ENCODE data around the gene STAT6. TPM values are rescaled to one million over a fixed set of nuclear protein-coding genes. Genes with fewer than 3 reads are reported as not detected.
"Not testable (repeated sequence)": the region's sequence is repeated elsewhere in the genome, so short reads cannot be mapped to it uniquely, and the experiment has no call there.

STAT6 gene
- total RNA-seq, 8 experiments from 2014 or later = 1.6 to 126 (median 13.3) TPM

- peaks cover 0 to 3% of the 10 kb centered on the region in 2 donors for H3K4me1 ChIP-seq (replicated peaks in 1 of 2)
- WGBS, 10 experiments = 0 to 1% (median 0%) methylated on average over 5 to 20 of the region's 39 CpGs
- in situ Hi-C loops (cut with MboI; ENCODE audit: low pct_unique_long_range_greater_than_20kb in 2 of 9, low sequenced_read_pairs in 9 of 9, unreplicated experiment in 9 of 9) = no loop called here
- ATAC-seq (replicated peaks in 6 of 8) = peak; percentile 97 to 100 (median 99)
- H3K27ac ChIP-seq = peak within 1 kb of the TSS in 1 of 2 donors; percentile 54
- peak within 1 kb of the TSS; percentile 51 to 81 (median 60) for H3K4me3 ChIP-seq
Measured at GRCh38 chr12:57078519-57079404, 32.4 kb downstream of the STAT6 start, which contains the start of gene NEMP1. NEMP1 (minus strand) TSS chr12:57078791; CDS start chr12:57078745, 46 bp downstream.

DNA sequence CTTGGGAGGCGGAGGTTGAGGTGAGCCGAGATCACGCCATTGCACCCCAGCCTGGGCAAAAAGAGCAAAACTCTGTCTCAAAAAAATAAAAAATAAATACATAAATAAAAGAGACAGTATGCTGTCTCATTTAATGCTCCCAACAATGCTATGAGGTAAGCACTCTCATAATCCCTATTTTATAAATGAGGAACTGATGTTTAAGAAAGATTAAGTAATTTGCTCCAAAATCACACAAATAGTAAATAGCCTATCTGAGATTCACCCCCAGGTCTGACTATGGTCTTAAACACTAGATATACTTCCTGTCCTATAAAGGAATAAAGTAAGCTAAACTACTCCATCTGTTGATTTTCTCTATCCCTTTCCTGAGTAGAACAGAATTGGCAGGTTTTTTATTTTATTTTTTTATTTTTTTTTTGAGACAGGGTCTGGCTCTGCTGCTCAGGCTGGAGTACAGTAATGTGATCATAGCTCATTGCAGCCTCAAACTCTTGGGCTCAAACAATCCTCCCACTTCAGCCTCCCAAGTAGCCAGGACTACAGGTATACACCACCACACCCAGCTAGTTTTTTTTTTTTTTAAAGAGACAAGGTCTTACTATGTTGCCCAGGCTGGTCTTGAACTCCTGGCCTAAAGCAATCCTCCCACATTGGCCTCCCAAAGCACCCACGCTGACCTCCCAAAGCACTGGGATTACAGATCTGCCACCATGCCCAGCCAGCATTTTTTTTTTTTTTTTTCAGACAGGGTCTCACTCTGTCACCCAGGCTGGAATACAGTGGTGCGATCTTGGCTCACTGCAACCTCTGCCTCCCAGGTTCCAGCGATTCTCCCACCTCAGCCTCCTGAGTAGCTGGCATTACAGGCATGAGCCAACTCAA is 37.4 kb downstream of the STAT6 start:
- in situ Hi-C loops (cut with MboI; ENCODE audit: low pct_unique_long_range_greater_than_20kb in 2 of 9, low sequenced_read_pairs in 9 of 9, unreplicated experiment in 9 of 9) = loop anchor here in 1 of 9 experiments (5.0 kb wide), 1 partner anchor 38 kb away; the partner anchor contains the start of gene STAT6
- ATAC-seq (replicated peaks in 6 of 8); H3K27ac ChIP-seq; H3K4me3 ChIP-seq; H3K4me1 ChIP-seq (replicated peaks in 1 of 2): not testable (repeated sequence)
- 83 to 100% (median 95%) methylated on average over 1 to 6 of the region's 6 CpGs; no CpG with 5 or more reads in 2 of the 10 experiments for WGBS, 10 experiments

GRCh38 chr12:57072661-57073060 is 38.5 kb downstream of the STAT6 start:
- 22 to 100% (median 88%) methylated on average over 1 to 2 of the region's 2 CpGs for WGBS, 10 experiments
- H3K4me1 ChIP-seq (replicated peaks in 1 of 2) = peaks cover under 1 to 2% of the 10 kb centered on the region in 2 donors
- H3K27ac ChIP-seq = no peak overlapping the region
- no peak for ATAC-seq (replicated peaks in 6 of 8)
- H3K4me3 ChIP-seq = no peak overlapping the region
- in situ Hi-C loops (cut with MboI; ENCODE audit: low pct_unique_long_range_greater_than_20kb in 2 of 9, low sequenced_read_pairs in 9 of 9, unreplicated experiment in 9 of 9) = loop anchor here in 1 of 9 experiments (5.0 kb wide), 1 partner anchor 40 kb away; the partner anchor contains the start of gene STAT6

GRCh38 chr12:57069523-57069922 is 41.6 kb downstream of the STAT6 start:
- Histone ChIP-seq H3K27ac (no peak overlapping the region), H3K4me1 (replicated peaks in 1 of 2) (peaks cover 0 to 2% of the 10 kb centered on the region in 2 donors), H3K4me3 (no peak overlapping the region)
- in situ Hi-C loops (cut with MboI; ENCODE audit: low pct_unique_long_range_greater_than_20kb in 2 of 9, low sequenced_read_pairs in 9 of 9, unreplicated experiment in 9 of 9) = loop anchor here in 2 of 9 experiments (10.0 kb wide), 2 partner anchors 55 to 65 kb away; partner anchors contain the start of genes TAC3 (in 1 of the 2) and ZBTB39 (in 1 of the 2)
- peak; percentile 95 to 100 (median 98) for ATAC-seq (replicated peaks in 6 of 8)
- WGBS, 10 experiments = 0 to 80% (median 14%) methylated on average over 1 to 3 of the region's 3 CpGs; no CpG with 5 or more reads in 3 of the 10 experiments

DNA sequence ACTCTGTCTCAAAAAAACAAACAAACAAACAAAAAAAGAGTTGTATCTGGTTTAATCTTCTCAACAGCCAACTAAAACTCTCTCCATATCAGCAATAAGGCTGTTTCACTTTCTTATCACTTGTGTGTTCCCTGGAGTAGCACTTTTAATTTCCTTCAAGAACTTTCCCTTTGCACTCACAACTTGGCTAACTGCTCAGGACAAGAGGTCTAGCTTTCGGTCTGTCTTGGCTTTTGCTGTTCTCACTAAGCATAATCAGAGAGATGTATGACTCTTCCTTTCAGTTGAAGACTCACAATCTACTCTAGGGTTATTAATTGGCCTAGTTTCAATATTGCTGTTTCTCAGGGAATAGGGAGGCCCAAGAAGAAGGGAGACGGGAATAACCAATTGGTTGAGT is 44.9 kb downstream of the STAT6 start:
- WGBS, 10 experiments = 71 to 100% (median 94%) methylated on average over 1 to 2 of the region's 2 CpGs; no CpG with 5 or more reads in 4 of the 10 experiments
- Histone ChIP-seq H3K27ac (no peak overlapping the region), H3K4me1 (replicated peaks in 1 of 2) (peaks cover 0 to 2% of the 10 kb centered on the region in 2 donors), H3K4me3 (no peak overlapping the region)
- no peak for ATAC-seq (replicated peaks in 6 of 8)
- in situ Hi-C loops (cut with MboI; ENCODE audit: low pct_unique_long_range_greater_than_20kb in 2 of 9, low sequenced_read_pairs in 9 of 9, unreplicated experiment in 9 of 9) = loop anchor here in 2 of 9 experiments (10.0 kb wide), 2 partner anchors 51 to 61 kb away; partner anchors contain the start of genes TAC3 (in 1 of the 2) and ZBTB39 (in 1 of the 2)

DNA sequence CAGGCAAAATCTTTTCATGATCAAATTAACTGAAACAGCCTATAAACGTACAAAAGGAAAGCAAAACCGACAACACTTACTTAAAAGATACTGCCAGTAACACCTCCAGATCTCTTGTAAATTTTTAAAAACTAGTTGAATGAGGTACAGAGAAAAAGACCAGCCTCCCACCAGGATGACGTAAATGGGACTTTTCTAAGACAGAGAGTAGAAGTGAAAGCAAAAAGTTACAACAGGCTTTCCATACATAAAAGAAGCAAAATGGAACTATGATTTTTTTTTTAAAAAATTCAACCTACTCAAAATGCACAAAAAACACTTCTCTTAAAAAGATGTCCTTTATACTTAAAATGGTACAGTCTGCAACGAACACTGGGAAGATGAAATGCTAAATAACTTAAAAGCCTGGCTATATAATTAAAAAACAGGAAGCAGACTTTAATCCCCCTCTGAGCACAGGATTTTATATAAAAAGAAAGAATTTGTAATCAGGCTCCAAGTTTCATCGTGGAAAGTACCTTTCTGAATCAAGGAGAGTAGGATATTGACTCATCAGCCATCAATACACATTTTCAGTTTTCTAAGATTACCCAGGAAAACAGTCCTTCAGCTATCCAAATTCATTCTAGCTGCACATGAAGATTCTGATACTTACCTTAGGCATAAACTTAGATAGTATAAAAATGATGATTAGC is 47.0 kb downstream of the STAT6 start:
- Histone ChIP-seq H3K4me1 (replicated peaks in 1 of 2) (no peaks in the 10 kb centered on the region), H3K27ac (no peak overlapping the region), H3K4me3 (no peak overlapping the region)
- ATAC-seq (replicated peaks in 6 of 8) = no peak
- WGBS, 10 experiments = 54 to 96% (median 89%) methylated on average over 4 to 5 of the region's 5 CpGs
- in situ Hi-C loops (cut with MboI; ENCODE audit: low pct_unique_long_range_greater_than_20kb in 2 of 9, low sequenced_read_pairs in 9 of 9, unreplicated experiment in 9 of 9) = loop anchor here in 2 of 9 experiments (10.0 kb wide), 2 partner anchors 49 to 59 kb away; partner anchors contain the start of genes TAC3 (in 1 of the 2) and ZBTB39 (in 1 of the 2)

GRCh38 chr12:57058454-57058853 is 52.7 kb downstream of the STAT6 start:
- Histone ChIP-seq H3K4me3 (no peak overlapping the region), H3K27ac (no peak overlapping the region), H3K4me1 (replicated peaks in 1 of 2) (peaks cover 4 to 30% of the 10 kb centered on the region in 2 donors)
- 75 to 100% (median 87%) methylated on average over 1 of the region's 1 CpG; no CpG with 5 or more reads in 4 of the 10 experiments for WGBS, 10 experiments
- peak in 1 of 8 experiments; percentile 31 for ATAC-seq (replicated peaks in 6 of 8)
- in situ Hi-C loops (cut with MboI; ENCODE audit: low pct_unique_long_range_greater_than_20kb in 2 of 9, low sequenced_read_pairs in 9 of 9, unreplicated experiment in 9 of 9) = no loop called here

DNA sequence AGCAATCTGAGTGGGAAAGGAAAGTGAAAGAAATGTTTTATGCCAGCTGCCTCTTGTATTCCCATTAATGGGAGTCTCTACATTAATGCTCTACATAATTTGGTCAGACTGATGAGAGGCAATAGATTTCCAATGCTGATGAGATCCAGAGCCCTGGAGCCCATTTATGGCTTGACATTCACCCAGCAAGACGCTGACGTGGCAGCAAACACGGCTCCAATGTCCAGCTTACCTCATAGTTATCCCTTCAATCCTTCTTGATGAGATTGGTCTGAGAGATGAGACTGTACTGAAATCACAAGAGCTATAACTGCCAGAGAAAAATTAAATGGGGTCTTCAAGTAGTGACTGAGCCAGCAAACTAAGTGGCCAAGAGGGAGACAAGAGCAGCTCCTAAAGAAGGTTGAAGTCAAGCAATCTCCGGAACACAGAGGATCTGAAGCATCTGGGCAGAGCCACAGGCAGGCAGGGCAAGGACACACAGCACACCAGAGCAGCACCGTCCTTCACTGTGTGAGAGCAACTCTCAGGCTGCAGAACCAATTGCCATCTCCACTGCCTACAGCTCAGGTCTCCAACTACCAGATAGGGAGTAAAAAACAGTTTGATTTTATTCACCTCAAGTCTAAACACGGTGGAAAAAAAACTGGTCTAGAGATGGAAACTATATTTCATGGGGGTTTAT is 54.0 kb downstream of the STAT6 start:
- Histone ChIP-seq H3K4me1 (replicated peaks in 1 of 2) (peaks cover 4 to 30% of the 10 kb centered on the region in 2 donors), H3K4me3 (no peak overlapping the region), H3K27ac (peak overlapping the region in 1 of 2 donors; percentile 25)
- ATAC-seq (replicated peaks in 6 of 8) = peak in 5 of 8 experiments; percentile 19 to 90 (median 73)
- 41 to 100% (median 87%) methylated on average over 1 to 6 of the region's 6 CpGs; no CpG with 5 or more reads in 1 of the 10 experiments for WGBS, 10 experiments
- in situ Hi-C loops (cut with MboI; ENCODE audit: low pct_unique_long_range_greater_than_20kb in 2 of 9, low sequenced_read_pairs in 9 of 9, unreplicated experiment in 9 of 9) = no loop called here

DNA sequence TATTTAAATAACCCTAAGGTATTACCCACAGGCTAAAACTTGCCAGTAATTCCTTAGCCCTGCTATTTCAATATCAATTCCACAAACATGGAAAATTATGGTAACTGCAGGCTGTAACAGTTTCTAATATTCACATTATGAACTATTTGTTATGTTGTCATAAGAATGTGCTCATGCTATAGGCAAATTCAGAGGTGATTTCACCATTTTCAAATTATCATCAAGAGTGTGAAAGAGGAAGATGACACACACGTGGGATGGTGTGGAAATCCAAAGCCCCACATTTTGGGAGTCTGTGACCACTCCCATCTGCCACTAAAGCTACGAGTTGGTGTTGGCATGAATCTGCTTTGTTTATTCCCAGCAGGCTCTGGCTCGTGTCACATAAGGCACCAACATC is 55.3 kb downstream of the STAT6 start:
- ATAC-seq (replicated peaks in 6 of 8) = peak in 3 of 8 experiments; percentile 49 to 67 (median 50)
- 0 to 85% (median 64%) methylated on average over 1 to 3 of the region's 3 CpGs; no CpG with 5 or more reads in 2 of the 10 experiments for WGBS, 10 experiments
- Histone ChIP-seq H3K4me3 (no peak overlapping the region), H3K27ac (no peak overlapping the region), H3K4me1 (replicated peaks in 1 of 2) (peaks cover 4 to 30% of the 10 kb centered on the region in 2 donors)
- in situ Hi-C loops (cut with MboI; ENCODE audit: low pct_unique_long_range_greater_than_20kb in 2 of 9, low sequenced_read_pairs in 9 of 9, unreplicated experiment in 9 of 9) = no loop called here

- ATAC-seq (replicated peaks in 6 of 8); H3K27ac ChIP-seq; H3K4me3 ChIP-seq; in situ Hi-C loops (cut with MboI; ENCODE audit: low pct_unique_long_range_greater_than_20kb in 2 of 9, low sequenced_read_pairs in 9 of 9, unreplicated experiment in 9 of 9): not testable (repeated sequence)
- 60 to 100% (median 92%) methylated on average over 1 to 4 of the region's 4 CpGs; no CpG with 5 or more reads in 1 of the 10 experiments for WGBS, 10 experiments
- H3K4me1 ChIP-seq (replicated peaks in 1 of 2) = peaks cover 4 to 28% of the 10 kb centered on the region in 2 donors
Measured at GRCh38 chr12:57053901-57054300, 57.3 kb downstream of the STAT6 start.

- H3K4me1 ChIP-seq (replicated peaks in 1 of 2) = peaks cover 4 to 21% of the 10 kb centered on the region in 2 donors
- WGBS, 10 experiments = 96 to 100% (median 100%) methylated on average over 1 to 3 of the region's 4 CpGs; no CpG with 5 or more reads in 7 of the 10 experiments
- H3K4me3 ChIP-seq; H3K27ac ChIP-seq; in situ Hi-C loops (cut with MboI; ENCODE audit: low pct_unique_long_range_greater_than_20kb in 2 of 9, low sequenced_read_pairs in 9 of 9, unreplicated experiment in 9 of 9); ATAC-seq (replicated peaks in 6 of 8): not testable (repeated sequence)
Measured at GRCh38 chr12:57053146-57053545, 58.0 kb downstream of the STAT6 start.

Measured in motor neuron (in vitro differentiated cells).